ENCODE data around the gene EHD3.

Gene EHD3

GRCh38 chr2:31221544-31221943, 12.4 kb upstream of the EHD3 start:
- peaks cover 28% of the 10 kb centered on the region for H3K4me1 ChIP-seq (ENCODE audit: insufficient read depth, low read length, poor library complexity, severe bottlenecking)
- H2AFZ ChIP-seq (ENCODE audit: low read length) = no peak overlapping the region
- H3K79me2 ChIP-seq (ENCODE audit: insufficient read depth, low read length) = no peaks in the 10 kb centered on the region
- H3K4me3 ChIP-seq (ENCODE audit: low read length, poor library complexity, severe bottlenecking) = no peak overlapping the region
- no peak overlapping the region for H3K9ac ChIP-seq (ENCODE audit: low read depth, low read length, poor library complexity, severe bottlenecking)
- no peaks in the 10 kb centered on the region for H3K27me3 ChIP-seq (ENCODE audit: insufficient read depth, low read length, poor library complexity, severe bottlenecking)
- no peaks in the 10 kb centered on the region for H3F3A ChIP-seq (ENCODE audit: low read depth)
- no peaks in the 10 kb centered on the region for H4K20me1 ChIP-seq (ENCODE audit: insufficient read depth, low read length, poor library complexity, severe bottlenecking)
- H3K9me3 ChIP-seq (ENCODE audit: insufficient read depth, low read depth, low read length) = no peaks in the 10 kb centered on the region
- H3K4me2 ChIP-seq (ENCODE audit: low read depth, low read length, poor library complexity, severe bottlenecking) = no peak overlapping the region
- no peaks in the 10 kb centered on the region for H3K36me3 ChIP-seq (ENCODE audit: insufficient read depth, low read length)
- no peak for TF ChIP-seq EZH2phosphoT487 (IDR thresholded peaks at IDR 0.05; ENCODE audit: borderline replicate concordance)
- TF ChIP-seq CTCF (conservative IDR thresholded peaks at IDR 0.05; ENCODE audit: low read length) = no peak
- no peaks in the 10 kb centered on the region for H3K9me2 ChIP-seq (replicated peaks; ENCODE audit: low read depth, low read length)

GRCh38 chr2:31222071-31222470, 11.9 kb upstream of the EHD3 start:
- no peaks in the 10 kb centered on the region for H3K9me2 ChIP-seq (replicated peaks; ENCODE audit: low read depth, low read length)
- H3K4me3 ChIP-seq (ENCODE audit: low read length, poor library complexity, severe bottlenecking) = no peak overlapping the region
- H3K9me3 ChIP-seq (ENCODE audit: insufficient read depth, low read depth, low read length) = no peaks in the 10 kb centered on the region
- H3F3A ChIP-seq (ENCODE audit: low read depth) = no peaks in the 10 kb centered on the region
- TF ChIP-seq CTCF (conservative IDR thresholded peaks at IDR 0.05; ENCODE audit: low read length) (no peak), EZH2phosphoT487 (IDR thresholded peaks at IDR 0.05; ENCODE audit: borderline replicate concordance) (no peak)
- no peak overlapping the region for H2AFZ ChIP-seq (ENCODE audit: low read length)
- no peaks in the 10 kb centered on the region for H3K36me3 ChIP-seq (ENCODE audit: insufficient read depth, low read length)
- H4K20me1 ChIP-seq (ENCODE audit: insufficient read depth, low read length, poor library complexity, severe bottlenecking) = no peaks in the 10 kb centered on the region
- H3K4me2 ChIP-seq (ENCODE audit: low read depth, low read length, poor library complexity, severe bottlenecking) = no peak overlapping the region
- H3K4me1 ChIP-seq (ENCODE audit: insufficient read depth, low read length, poor library complexity, severe bottlenecking) = peaks cover 23% of the 10 kb centered on the region
- H3K79me2 ChIP-seq (ENCODE audit: insufficient read depth, low read length) = no peaks in the 10 kb centered on the region
- no peaks in the 10 kb centered on the region for H3K27me3 ChIP-seq (ENCODE audit: insufficient read depth, low read length, poor library complexity, severe bottlenecking)
- H3K9ac ChIP-seq (ENCODE audit: low read depth, low read length, poor library complexity, severe bottlenecking) = no peak overlapping the region

- Histone ChIP-seq H3K36me3 (ENCODE audit: insufficient read depth, low read length) (no peaks in the 10 kb centered on the region), H2AFZ (ENCODE audit: low read length) (no peak overlapping the region), H3K79me2 (ENCODE audit: insufficient read depth, low read length) (no peaks in the 10 kb centered on the region), H3K4me1 (ENCODE audit: insufficient read depth, low read length, poor library complexity, severe bottlenecking) (peaks cover 13% of the 10 kb centered on the region), H3K27me3 (ENCODE audit: insufficient read depth, low read length, poor library complexity, severe bottlenecking) (no peaks in the 10 kb centered on the region), H3K9me2 (replicated peaks; ENCODE audit: low read depth, low read length) (no peaks in the 10 kb centered on the region), H3K9me3 (ENCODE audit: insufficient read depth, low read depth, low read length) (no peaks in the 10 kb centered on the region), H4K20me1 (ENCODE audit: insufficient read depth, low read length, poor library complexity, severe bottlenecking) (no peaks in the 10 kb centered on the region), H3K9ac (ENCODE audit: low read depth, low read length, poor library complexity, severe bottlenecking) (no peak overlapping the region), H3F3A (ENCODE audit: low read depth) (no peaks in the 10 kb centered on the region), H3K4me2 (ENCODE audit: low read depth, low read length, poor library complexity, severe bottlenecking) (no peak overlapping the region), H3K4me3 (ENCODE audit: low read length, poor library complexity, severe bottlenecking) (no peak overlapping the region)
- TF ChIP-seq EZH2phosphoT487 (IDR thresholded peaks at IDR 0.05; ENCODE audit: borderline replicate concordance) (no peak), CTCF (conservative IDR thresholded peaks at IDR 0.05; ENCODE audit: low read length) (no peak)
Observed at GRCh38 chr2:31223026-31223425, 10.9 kb upstream of the EHD3 start.

Data from Loucy (cell line).